Upper lobe of left lung (tissue), 4 donors: Measurements from ENCODE around the gene TMEM92.

Source experiments
- CTCF ChIP-seq, 6 experiments: fragments of 450-650 bp in 4 of 6; fragments of 200-600 bp in 2 of 6; sonication (generic) in 2 of 6; IDR thresholded peaks; one replicate each; pipeline ENCODE4 v1.5.1; 2016 to 2019; ENCODE audit warnings: antibody characterized with exemption in 6 of 6
- EP300 ChIP-seq, 4 donors: sonication (generic); formaldehyde crosslinking; IDR thresholded peaks; one replicate each; pipeline ENCODE4 v1.5.1; 2017; ENCODE audit warnings: antibody characterized with exemption in 4 of 4, control low read depth in 2 of 4
- POLR2A ChIP-seq, 4 donors: fragments of 450-650 bp; IDR thresholded peaks; one replicate each; pipeline ENCODE4 v1.5.1; 2016 to 2017; ENCODE audit warnings: antibody characterized with exemption in 4 of 4, mild to moderate bottlenecking in 2 of 4
- POLR2AphosphoS5 ChIP-seq, 2 donors: sonication (generic); formaldehyde crosslinking; IDR thresholded peaks; one replicate each; pipeline ENCODE4 v1.5.1; 2017; ENCODE audit warnings: antibody characterized with exemption in 2 of 2

- TF ChIP-seq CTCF (IDR thresholded peaks at IDR 0.05) (no peak), EP300 (IDR thresholded peaks at IDR 0.05) (no peak), POLR2A (IDR thresholded peaks at IDR 0.05) (no peak), POLR2AphosphoS5 (IDR thresholded peaks at IDR 0.05) (no peak)
These were observed 6.7 kb downstream of the TMEM92 start for GRCh38 chr17:50280801-50281441.
